H1 (cell line): Measurements from ENCODE around the gene NOD2. TPM values are rescaled to one million over a fixed set of nuclear protein-coding genes. Genes with fewer than 3 reads are reported as not detected.

Experiments used
- CTCF ChIA-PET: fragments of 300-600 bp; sonication (Branson Sonifier 250); formaldehyde crosslinking; loops from one replicate; lab custom pipeline; 2021; ENCODE audit not compliant: partially characterized antibody; lab: Charles Lee
- POLR2A ChIA-PET: fragments of 300-600 bp; sonication (Branson Sonifier 250); formaldehyde crosslinking; loops from one replicate; lab custom pipeline; 2021; ENCODE audit warnings: inconsistent platforms; ENCODE audit not compliant: partially characterized antibody; lab: Charles Lee
- DNase-seq, 2 experiments: peaks; one replicate each; pipeline versions ENCODE4 v3.0.0 to v3.0.0-alpha.2; 2010 to 2022; ENCODE audit warnings: low spot score in 2 of 2, low read depth in 1 of 2, mixed read lengths in 1 of 2
- FAIRE-seq: peaks from 2 replicates; lab custom pipeline; 2011; peaks lifted over from hg19 to GRCh38; lab: Jason Lieb, UNC
- H2AFZ ChIP-seq: 2 replicates; pipeline ENCODE4 v1.8.1; 2012; ENCODE audit warnings: low read length, inconsistent platforms
- H2AK5ac ChIP-seq: 2 replicates; pipeline ENCODE4 v1.6.1; 2013; ENCODE audit warnings: low read depth, low read length
- H2BK120ac ChIP-seq: replicated peaks from 2 replicates; pipeline ENCODE3; 2013; ENCODE audit warnings: low read depth, low read length, inconsistent platforms
- H2BK12ac ChIP-seq: 2 replicates; pipeline ENCODE4 v1.6.1; 2013; ENCODE audit warnings: low read depth, low read length
- H2BK15ac ChIP-seq: 2 replicates; pipeline ENCODE4 v1.6.1; 2013; ENCODE audit warnings: low read length
- H2BK20ac ChIP-seq: 2 replicates; pipeline ENCODE4 v1.6.1; 2013; ENCODE audit warnings: low read length
- H2BK5ac ChIP-seq: 2 replicates; pipeline ENCODE4 v1.6.1; 2013; ENCODE audit warnings: low read depth, low read length
- H3K14ac ChIP-seq: 2 replicates; pipeline ENCODE4 v1.6.1; 2013; ENCODE audit warnings: inconsistent platforms; ENCODE audit not compliant: insufficient read length
- H3K18ac ChIP-seq: 2 replicates; pipeline ENCODE4 v1.6.1; 2013; ENCODE audit warnings: low read length; ENCODE audit errors: extremely low read depth
- H3K23ac ChIP-seq: 2 replicates; pipeline ENCODE4 v1.6.1; 2013; ENCODE audit warnings: inconsistent platforms; ENCODE audit not compliant: insufficient read length
- H3K23me2 ChIP-seq: 2 replicates; pipeline ENCODE4 v1.6.1; 2013; ENCODE audit warnings: low read depth, low read length
- H3K27ac ChIP-seq: 2 replicates; pipeline ENCODE4 v1.6.1; 2011; ENCODE audit warnings: low read depth, low read length, inconsistent platforms
- H3K27me3 ChIP-seq, 4 experiments: replicated peaks in 1 of 4; 1 replicate in 1 of 4; 2 replicates in 3 of 4; pipeline versions ENCODE4 v1.6.1 to v1.8.1; 2011 to 2013; ENCODE audit warnings: low read length in 3 of 4, mild to moderate bottlenecking in 3 of 4, inconsistent platforms in 2 of 4, mixed read lengths in 2 of 4, moderate library complexity in 1 of 4; ENCODE audit not compliant: control insufficient read depth in 3 of 4, insufficient read depth in 3 of 4; ENCODE audit errors: extremely low read depth in 1 of 4
- H3K36me3 ChIP-seq, 4 experiments: 2 replicates each; pipeline versions ENCODE4 v1.6.1 to v1.8.1; 2011 to 2013; ENCODE audit warnings: mild to moderate bottlenecking in 4 of 4, low read length in 3 of 4, moderate library complexity in 2 of 4, control low read depth in 1 of 4, inconsistent platforms in 1 of 4; ENCODE audit not compliant: insufficient read depth in 4 of 4, control insufficient read depth in 2 of 4
- H3K4ac ChIP-seq: replicated peaks from 2 replicates; pipeline ENCODE3; 2013; ENCODE audit warnings: low read length, low read depth, mixed read lengths, inconsistent platforms; ENCODE audit not compliant: insufficient read length
- H3K4me1 ChIP-seq, 4 experiments: replicated peaks in 1 of 4; 1 replicate in 1 of 4; 2 replicates in 3 of 4; pipeline versions ENCODE4 v1.6.1 to v1.8.1; 2011 to 2013; ENCODE audit warnings: low read length in 3 of 4, inconsistent platforms in 2 of 4, mixed read lengths in 1 of 4; ENCODE audit not compliant: insufficient read depth in 4 of 4, control insufficient read depth in 3 of 4
- H3K4me2 ChIP-seq, 2 experiments: 2 replicates each; pipeline versions ENCODE4 v1.6.1 to v1.8.1; 2011 to 2013; ENCODE audit warnings: low read depth in 2 of 2, low read length in 2 of 2, control low read depth in 1 of 2, inconsistent platforms in 1 of 2, mild to moderate bottlenecking in 1 of 2; ENCODE audit not compliant: insufficient read depth in 1 of 2
- H3K4me3 ChIP-seq, 4 experiments: fragments of 200-600, 300-600 bp in 1 of 4; sonication (generic), shearing (Covaris generic), sonication (Bioruptor Twin) in 1 of 4; 2 replicates each; pipeline versions ENCODE4 v1.5.1 to v1.8.1; 2011 to 2016; ENCODE audit warnings: low read length in 4 of 4, low read depth in 3 of 4, control low read depth in 2 of 4, inconsistent platforms in 2 of 4, mild to moderate bottlenecking in 2 of 4, mixed read lengths in 1 of 4, moderate library complexity in 1 of 4; ENCODE audit not compliant: insufficient read depth in 2 of 4; ENCODE audit errors: extremely low read depth in 1 of 4
- H3K56ac ChIP-seq: replicated peaks from 2 replicates; pipeline ENCODE3; 2013; ENCODE audit warnings: low read depth, mild to moderate bottlenecking, mixed read lengths, low read length, inconsistent platforms; ENCODE audit not compliant: insufficient read length
- H3K79me1 ChIP-seq: 2 replicates; pipeline ENCODE4 v1.6.1; 2013; ENCODE audit warnings: low read depth, low read length, control low read depth
- H3K79me2 ChIP-seq, 2 experiments: 2 replicates each; pipeline versions ENCODE4 v1.6.1 to v1.8.1; 2012 to 2013; ENCODE audit warnings: low read length in 2 of 2, mild to moderate bottlenecking in 2 of 2, inconsistent platforms in 1 of 2; ENCODE audit not compliant: insufficient read depth in 2 of 2, control insufficient read depth in 1 of 2
- H3K9ac ChIP-seq, 4 experiments: replicated peaks in 1 of 4; 1 replicate in 1 of 4; 2 replicates in 3 of 4; pipeline versions ENCODE4 v1.6.1 to v1.8.1; 2011 to 2013; ENCODE audit warnings: low read depth in 3 of 4, low read length in 3 of 4, control low read depth in 2 of 4, mild to moderate bottlenecking in 2 of 4, moderate library complexity in 2 of 4, inconsistent platforms in 1 of 4; ENCODE audit errors: extremely low read depth in 1 of 4
- H3K9me3 ChIP-seq, 2 experiments: 2 replicates each; pipeline versions ENCODE4 v1.6.1 to v1.8.1; 2012 to 2013; ENCODE audit warnings: mild to moderate bottlenecking in 2 of 2, moderate library complexity in 2 of 2, control low read depth in 1 of 2, inconsistent platforms in 1 of 2, low read depth in 1 of 2, low read length in 1 of 2, mixed read lengths in 1 of 2; ENCODE audit not compliant: insufficient read depth in 2 of 2
- H4K20me1 ChIP-seq, 2 experiments: replicated peaks in 1 of 2; 2 replicates each; pipeline versions ENCODE3 to v1.8.1; 2011 to 2013; ENCODE audit warnings: inconsistent platforms in 2 of 2, low read length in 2 of 2, mild to moderate bottlenecking in 1 of 2; ENCODE audit not compliant: insufficient read depth in 2 of 2, control insufficient read depth in 1 of 2
- H4K5ac ChIP-seq: 2 replicates; pipeline ENCODE4 v1.6.1; 2013; ENCODE audit warnings: low read length, low read depth, mixed read lengths, inconsistent platforms; ENCODE audit not compliant: insufficient read length
- H4K8ac ChIP-seq: 2 replicates; pipeline ENCODE4 v1.8.0; 2013; ENCODE audit warnings: mild to moderate bottlenecking, moderate library complexity, low read length, inconsistent platforms; ENCODE audit not compliant: insufficient read depth; ENCODE audit errors: extremely low read depth
- H4K91ac ChIP-seq: replicated peaks from 2 replicates; pipeline ENCODE3; 2013; ENCODE audit warnings: low read length, mixed read lengths, inconsistent platforms; ENCODE audit not compliant: insufficient read length
- CTBP2 ChIP-seq: IDR thresholded peaks from 2 replicates; pipeline ENCODE4 v1.7.0; 2011; ENCODE audit warnings: borderline replicate concordance, mild to moderate bottlenecking, moderate library complexity, mixed read lengths, low read length; ENCODE audit not compliant: insufficient read depth, insufficient read length
- GABPA ChIP-seq: IDR thresholded peaks from 2 replicates; pipeline ENCODE4 v1.6.1; 2011; ENCODE audit warnings: mild to moderate bottlenecking, low read length, moderate library complexity, borderline replicate concordance; ENCODE audit not compliant: insufficient read depth
- TAF1 ChIP-seq: IDR thresholded peaks from 2 replicates; pipeline ENCODE4 v1.6.1; 2011; ENCODE audit warnings: mild to moderate bottlenecking, low read depth, low read length
- WGBS, 2 experiments: shearing (Covaris generic) in 1 of 2; methylation state at CpG; one replicate each; pipeline versions ENCODE4 v1.1.6 to v1.1.7; 2013 to 2015; ENCODE audit warnings: low lambda C conversion rate in 2 of 2, mixed read lengths in 2 of 2, inconsistent platforms in 1 of 2, low coverage in 1 of 2, missing lambda C conversion rate in 1 of 2; ENCODE audit not compliant: insufficient replicate concordance in 2 of 2, insufficient coverage in 1 of 2, insufficient read length in 1 of 2; ENCODE audit errors: extremely low coverage in 1 of 2, missing lambda C conversion rate in 1 of 2; 5-methylcytosine and 5-hydroxymethylcytosine counted together
- polyA plus RNA-seq, 7 experiments: library from polyadenylated mRNA; depleted of rRNA in 3 of 7; stranded (reverse) in 5 of 7; unstranded in 2 of 7; fragments of >200 nt in 5 of 7; fragments of 200-250 nt in 2 of 7; gene quantifications; 1 replicate in 5 of 7; 2 replicates in 1 of 7; 4 replicates in 1 of 7; pipeline versions ENCODE4 v1.2.1 to v1.2.3, GENCODE V29; 2011 to 2013; ENCODE audit warnings: missing spikeins in 2 of 7, mixed read lengths in 2 of 7
- total RNA-seq: library from RNA; stranded (reverse); fragmentation: NEBNext Ultra II Directional; extraction: Animal tissue kit (Norgen Biotek cat#: 25700); gene quantifications from 2 replicates; pipeline ENCODE4 v1.2.1, GENCODE V29; 2021

Gene NOD2
- total and polyA plus RNA-seq, 2 of the 8 experiments (the other 6 are each of a cell fraction or from before 2014, with no cell fraction given): 0.37 to 0.42 TPM

DNA sequence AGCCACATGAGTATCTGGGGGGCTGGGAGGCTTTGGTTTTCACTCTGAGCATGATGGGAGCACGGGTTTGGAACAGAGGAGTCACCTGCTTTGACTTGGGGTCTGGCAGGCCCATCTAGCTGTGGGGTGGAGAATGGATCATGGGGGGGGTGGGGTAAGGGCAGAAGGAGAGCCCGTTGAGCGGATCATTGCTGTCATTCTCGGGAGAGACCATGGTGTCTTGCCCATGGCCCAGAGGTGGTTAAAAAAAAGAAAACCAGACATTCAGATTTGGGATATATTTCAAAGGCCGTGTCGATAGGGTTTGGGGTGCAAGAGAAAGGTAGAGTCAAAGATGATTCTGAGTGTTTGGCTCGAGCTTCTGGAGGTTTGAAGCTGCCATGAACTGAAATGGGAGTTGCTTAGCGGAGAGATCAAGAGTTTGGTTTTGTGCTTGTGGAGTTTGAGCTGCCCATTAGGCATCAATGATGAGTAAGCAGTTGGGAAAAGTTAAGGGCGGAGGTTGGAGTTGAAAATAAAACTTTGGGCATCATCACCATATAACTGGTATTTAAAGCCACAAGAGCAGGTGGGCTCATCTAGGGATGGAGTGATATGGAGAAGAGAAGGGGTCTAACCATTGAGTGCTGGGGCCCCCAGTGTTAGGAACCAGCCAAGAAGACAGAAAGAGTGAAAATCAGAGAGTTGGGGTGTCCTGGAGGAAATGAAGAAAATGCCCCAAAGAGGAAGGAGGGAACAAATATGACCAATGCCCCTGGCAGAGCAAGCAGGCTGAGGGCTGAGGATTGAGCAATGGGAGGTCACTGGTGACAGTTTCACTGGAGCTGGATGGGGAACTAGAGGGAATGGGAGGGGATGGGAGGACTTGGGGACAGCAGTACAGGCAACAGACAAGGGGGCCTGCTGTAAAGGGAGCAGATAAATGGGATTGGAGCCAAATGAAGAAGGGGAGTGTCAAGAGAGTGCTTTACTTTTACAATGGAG is 1.9 kb downstream of the NOD2 start:
- Histone ChIP-seq H2BK5ac (no peak overlapping the region), H3K4me3 (no peak overlapping the region), H3K23me2 (peaks cover 15% of the 10 kb centered on the region), H4K20me1 (peaks cover 0 to 7% of the 10 kb centered on the region in 2 experiments), H3K27me3 (peaks cover 0 to 26% (median 23%) of the 10 kb centered on the region in 4 experiments; a peak in 6 of 7 replicates), H2AFZ (no peak overlapping the region), H3K4me1 (peaks cover 0 to 6% (median 1%) of the 10 kb centered on the region in 4 experiments; a peak in 3 of 7 replicates), H3K9ac (no peak overlapping the region), H2BK20ac (no peak overlapping the region), H3K23ac (no peak overlapping the region), H3K9me3 (no peaks in the 10 kb centered on the region), H3K18ac (no peak overlapping the region), H3K4me2 (no peak overlapping the region), H3K56ac (no peak overlapping the region), H2BK120ac (no peak overlapping the region), H4K8ac (no peak overlapping the region), H2BK12ac (no peak overlapping the region), H3K79me1 (no peaks in the 10 kb centered on the region), H3K79me2 (no peaks in the 10 kb centered on the region), H4K91ac (no peak overlapping the region), H3K27ac (no peak overlapping the region), H3K4ac (no peak overlapping the region), H4K5ac (no peak overlapping the region), H3K36me3 (no peaks in the 10 kb centered on the region), H3K14ac (no peak overlapping the region), H2BK15ac (no peak overlapping the region), H2AK5ac (no peak overlapping the region)
- WGBS, 2 experiments: 85% methylated on average over 4 of the region's 9 CpGs; no CpG with 5 or more reads in 1 of the 2 experiments
- TF ChIP-seq GABPA (no peak), CTBP2 (no peak), TAF1 (no peak)
- POLR2A ChIA-PET: no interaction called here
- DNase-seq (no peak), FAIRE-seq (no peak)
- CTCF ChIA-PET: interaction anchor here (0.9 to 2.1 kb wide), 5 partner anchors 18 to 84 kb away, joined by 3 to 6 read pairs (median 3); no protein-coding TSS in a partner anchor
